Epithelial cell of esophagus (primary cell): Measurements from ENCODE around the gene SIL1.
A peak's percentile ranks its signal among the peaks of the same experiment; 100 is the strongest.

Experiments
- DNase-seq: peaks from one replicate; pipeline ENCODE4 v3.0.0; 2010; ENCODE audit warnings: low read depth
- H3K4me3 ChIP-seq: 2 replicates; pipeline ENCODE4 v1.5.1; 2011; ENCODE audit warnings: mild to moderate bottlenecking, low read length, control low read depth
- TF ChIP-seq, protein P1 (sequence below): IDR thresholded peaks from 2 replicates; pipeline ENCODE4 v1.5.1; 2011; ENCODE audit warnings: low read depth, mild to moderate bottlenecking, low read length, control low read depth, inconsistent platforms; ENCODE audit not compliant: insufficient read depth; ENCODE audit errors: missing control alignments

Gene SIL1

GRCh38 chr5:138936968-138937345 is 261.2 kb downstream of the SIL1 start:
- DNase-seq = no peak
- TF ChIP-seq, protein P1, sequence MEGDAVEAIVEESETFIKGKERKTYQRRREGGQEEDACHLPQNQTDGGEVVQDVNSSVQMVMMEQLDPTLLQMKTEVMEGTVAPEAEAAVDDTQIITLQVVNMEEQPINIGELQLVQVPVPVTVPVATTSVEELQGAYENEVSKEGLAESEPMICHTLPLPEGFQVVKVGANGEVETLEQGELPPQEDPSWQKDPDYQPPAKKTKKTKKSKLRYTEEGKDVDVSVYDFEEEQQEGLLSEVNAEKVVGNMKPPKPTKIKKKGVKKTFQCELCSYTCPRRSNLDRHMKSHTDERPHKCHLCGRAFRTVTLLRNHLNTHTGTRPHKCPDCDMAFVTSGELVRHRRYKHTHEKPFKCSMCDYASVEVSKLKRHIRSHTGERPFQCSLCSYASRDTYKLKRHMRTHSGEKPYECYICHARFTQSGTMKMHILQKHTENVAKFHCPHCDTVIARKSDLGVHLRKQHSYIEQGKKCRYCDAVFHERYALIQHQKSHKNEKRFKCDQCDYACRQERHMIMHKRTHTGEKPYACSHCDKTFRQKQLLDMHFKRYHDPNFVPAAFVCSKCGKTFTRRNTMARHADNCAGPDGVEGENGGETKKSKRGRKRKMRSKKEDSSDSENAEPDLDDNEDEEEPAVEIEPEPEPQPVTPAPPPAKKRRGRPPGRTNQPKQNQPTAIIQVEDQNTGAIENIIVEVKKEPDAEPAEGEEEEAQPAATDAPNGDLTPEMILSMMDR = no peak

DNA sequence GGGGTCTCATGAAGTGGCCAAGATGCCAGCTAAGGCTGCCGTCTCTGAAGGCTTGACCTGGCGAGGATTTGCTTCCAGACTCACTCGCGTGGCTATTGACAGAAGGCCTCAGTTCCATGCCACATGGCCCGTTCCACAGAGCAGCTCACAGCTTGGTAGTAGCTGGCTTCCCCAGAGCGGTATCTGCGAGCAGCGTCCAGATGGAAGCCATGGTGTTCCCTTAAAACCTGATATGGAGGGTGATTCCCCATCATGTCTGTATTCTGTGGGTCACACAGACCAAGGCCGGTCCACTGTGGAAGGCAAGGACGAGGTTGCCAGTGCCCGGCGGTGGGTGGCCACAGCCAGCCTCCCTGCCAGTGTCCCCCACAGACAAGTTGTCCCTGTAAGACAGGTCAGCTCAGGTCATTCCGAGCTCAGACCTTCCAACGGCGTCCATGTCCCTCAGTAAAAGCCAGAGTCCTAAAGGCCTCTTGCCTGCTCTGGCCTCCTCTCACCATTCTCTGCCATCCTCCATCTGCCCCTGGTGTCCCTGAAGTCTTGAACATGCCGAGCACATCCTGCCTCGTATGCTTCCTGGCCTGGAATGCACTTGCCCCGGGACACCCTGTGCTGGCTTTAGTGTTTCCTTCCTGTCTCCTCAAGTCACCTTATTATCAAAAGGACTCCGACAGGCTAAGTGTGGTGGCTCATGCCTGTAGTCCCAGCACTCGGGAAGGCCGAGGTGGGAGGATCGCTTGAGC is 261.8 kb downstream of the SIL1 start:
- DNase-seq = no peak
- H3K4me3 ChIP-seq = no peak overlapping the region
- TF ChIP-seq, protein P1 = no peak

More at GRCh38 chr5:138936968-138937345, 261.2 kb downstream of the SIL1 start:
- H3K4me3 ChIP-seq = no peak overlapping the region

- no peak for DNase-seq
- no peak overlapping the region for H3K4me3 ChIP-seq
- TF ChIP-seq, protein P1 = no peak
Observed at GRCh38 chr5:138935466-138935865, 262.7 kb downstream of the SIL1 start.

DNA sequence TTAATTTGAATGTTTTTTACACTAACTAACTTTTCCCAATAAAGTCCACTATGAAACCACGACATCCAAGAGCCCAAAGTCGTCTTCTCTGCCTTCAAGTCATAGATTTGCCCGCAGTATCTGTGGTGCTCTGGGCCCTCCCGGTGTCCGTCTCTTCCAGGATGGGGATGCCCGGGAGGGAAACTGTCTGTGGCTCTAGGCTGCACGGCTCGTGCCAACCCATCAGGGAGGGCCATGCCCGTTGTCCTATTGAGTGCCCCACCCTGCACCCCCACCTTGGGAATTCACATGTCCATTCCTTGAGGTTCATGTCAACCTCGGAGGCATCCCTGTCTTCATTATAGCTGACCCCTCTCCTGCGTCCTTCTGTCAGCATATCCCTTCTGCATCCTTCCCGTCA is 263.2 kb downstream of the SIL1 start:
- no peak for DNase-seq
- TF ChIP-seq, protein P1 = no peak
- H3K4me3 ChIP-seq = no peak overlapping the region

DNA sequence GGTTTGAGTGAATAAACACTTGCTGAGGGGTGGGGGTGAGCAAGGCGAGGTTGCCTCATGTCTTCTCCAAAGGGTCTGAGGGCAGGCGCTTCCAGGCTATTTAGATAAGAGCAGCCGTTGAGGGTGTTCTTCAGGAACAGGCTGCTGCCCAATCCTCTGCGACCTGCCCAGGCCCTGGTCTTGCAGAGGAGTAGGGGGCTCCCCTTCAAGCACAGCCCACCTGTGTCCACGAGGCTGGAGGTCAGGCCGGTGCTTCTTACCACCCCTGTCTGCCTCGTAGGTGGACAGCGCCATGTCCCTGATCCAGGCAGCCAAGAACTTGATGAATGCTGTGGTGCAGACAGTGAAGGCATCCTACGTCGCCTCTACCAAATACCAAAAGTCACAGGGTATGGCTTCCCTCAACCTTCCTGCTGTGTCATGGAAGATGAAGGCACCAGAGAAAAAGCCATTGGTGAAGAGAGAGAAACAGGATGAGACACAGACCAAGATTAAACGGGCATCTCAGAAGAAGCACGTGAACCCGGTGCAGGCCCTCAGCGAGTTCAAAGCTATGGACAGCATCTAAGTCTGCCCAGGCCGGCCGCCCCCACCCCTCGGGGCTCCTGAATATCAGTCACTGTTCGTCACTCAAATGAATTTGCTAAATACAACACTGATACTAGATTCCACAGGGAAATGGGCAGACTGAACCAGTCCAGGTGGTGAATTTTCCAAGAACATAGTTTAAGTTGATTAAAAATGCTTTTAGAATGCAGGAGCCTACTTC is 264.5 kb downstream of the SIL1 start:
- no peak for DNase-seq
- H3K4me3 ChIP-seq = no peak overlapping the region
- TF ChIP-seq, protein P1 = no peak

DNA sequence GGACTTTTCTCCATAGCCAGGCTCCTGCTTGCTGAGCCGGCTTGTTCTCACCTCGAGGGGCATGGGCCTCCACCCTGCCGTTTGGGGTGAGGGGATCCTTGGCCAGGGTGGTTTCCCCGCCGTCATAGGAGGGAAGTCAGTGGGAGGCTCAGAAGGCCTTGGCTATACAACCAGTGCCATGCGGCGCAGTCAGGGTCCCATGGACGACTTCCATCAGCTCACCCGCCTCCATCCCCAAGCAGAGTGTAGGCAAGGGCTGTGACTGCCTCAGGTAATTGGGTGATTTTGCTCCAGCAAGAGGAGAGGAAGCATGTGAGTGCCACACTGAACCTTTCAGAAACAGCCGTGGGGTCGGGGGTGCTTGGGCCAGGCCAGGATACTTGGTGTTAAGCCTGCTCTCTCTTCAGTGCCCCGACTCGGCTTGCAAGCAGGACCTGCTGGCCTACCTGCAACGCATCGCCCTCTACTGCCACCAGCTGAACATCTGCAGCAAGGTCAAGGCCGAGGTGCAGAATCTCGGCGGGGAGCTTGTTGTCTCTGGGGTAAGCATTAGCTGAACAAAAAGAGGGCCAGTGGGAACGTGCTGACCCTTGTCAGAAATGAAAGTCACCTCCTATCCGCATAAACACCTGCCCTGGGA is 265.9 kb downstream of the SIL1 start:
- peak; percentile 20 for DNase-seq
- TF ChIP-seq, protein P1 = peak; percentile 24

More for the DNA sequence above, 265.9 kb downstream of the SIL1 start:
- no peak overlapping the region for H3K4me3 ChIP-seq
